ENCODE results near the gene TENT4A. TPM values are rescaled to one million over a fixed set of nuclear protein-coding genes. Genes with fewer than 3 reads are reported as not detected.
A peak's percentile ranks its signal among the peaks of the same experiment; 100 is the strongest.

Gene TENT4A
- total and polyA plus RNA-seq, 4 donors, result 4.1 to 37.0 (median 23.0) TPM

DNA sequence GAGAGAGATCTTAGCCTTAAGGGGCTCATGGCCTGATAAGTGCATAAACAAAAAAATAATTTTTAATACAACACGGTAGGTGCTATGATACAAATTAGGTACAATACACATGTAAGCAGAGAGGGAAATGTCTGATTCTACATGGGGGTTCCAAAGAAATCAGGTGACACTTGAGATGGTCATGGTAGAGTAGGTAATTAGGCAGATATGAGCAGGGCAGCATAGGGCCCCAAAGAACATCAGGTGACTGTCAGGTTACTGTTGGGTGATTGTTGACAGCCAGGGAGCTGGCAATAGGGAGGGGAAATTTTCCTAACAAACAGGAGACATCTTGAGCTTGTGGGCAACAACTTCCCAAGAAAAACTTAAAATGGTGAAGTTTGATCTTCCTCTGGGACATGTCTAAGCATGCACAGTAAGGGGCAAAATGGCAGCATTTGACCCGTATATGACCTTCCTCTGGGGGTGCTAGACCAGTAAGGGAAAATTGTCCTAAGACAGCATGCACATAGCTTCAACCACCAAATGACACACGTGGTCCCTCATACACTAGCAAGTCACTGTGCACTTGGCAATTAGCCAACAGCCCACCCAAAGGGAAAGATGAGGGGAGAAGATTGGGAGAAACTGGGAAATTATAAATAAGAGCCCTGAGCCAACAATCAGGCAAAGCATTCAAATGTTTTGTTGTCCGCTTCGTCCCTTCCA is 37.3 kb upstream of the TENT4A start:
- Histone ChIP-seq H3K4me3 (ENCODE audit: low read length in 2 of 2) (no peak overlapping the region), H3K27me3 (ENCODE audit: control insufficient read depth in 1 of 2, insufficient read depth in 2 of 2, low read length in 1 of 2) (no peaks in the 10 kb centered on the region), H3K27ac (ENCODE audit: low read depth in 1 of 2, low read length in 2 of 2) (no peak overlapping the region), H3K9me3 (ENCODE audit: control insufficient read depth, low read length) (no peaks in the 10 kb centered on the region), H3K36me3 (ENCODE audit: control insufficient read depth in 1 of 2, insufficient read depth in 2 of 2, low read length in 1 of 2) (no peaks in the 10 kb centered on the region), H3K4me1 (ENCODE audit: control insufficient read depth in 1 of 2, insufficient read depth in 2 of 2, low read length in 2 of 2) (no peaks in the 10 kb centered on the region)
- ATAC-seq (ENCODE audit: low FRiP score) (no peak), DNase-seq (no peak)
- WGBS, 2 donors, result 90 to 92% methylated on average over 5 of the region's 5 CpGs
- intact Hi-C loops (cut with DNase I), result no loop called here

- Histone ChIP-seq H3K27me3 (ENCODE audit: control insufficient read depth in 1 of 2, insufficient read depth in 2 of 2, low read length in 1 of 2) (no peaks in the 10 kb centered on the region), H3K4me1 (ENCODE audit: control insufficient read depth in 1 of 2, insufficient read depth in 2 of 2, low read length in 2 of 2) (no peaks in the 10 kb centered on the region), H3K4me3 (ENCODE audit: low read length in 2 of 2) (no peak overlapping the region), H3K9me3 (ENCODE audit: control insufficient read depth, low read length) (no peaks in the 10 kb centered on the region), H3K36me3 (ENCODE audit: control insufficient read depth in 1 of 2, insufficient read depth in 2 of 2, low read length in 1 of 2) (no peaks in the 10 kb centered on the region), H3K27ac (ENCODE audit: low read depth in 1 of 2, low read length in 2 of 2) (no peak overlapping the region)
- DNase-seq (no peak), ATAC-seq (ENCODE audit: low FRiP score) (no peak)
- intact Hi-C loops (cut with DNase I), result no loop called here
- 83% methylated on average over 2 of the region's 2 CpGs for WGBS, 2 donors
Observed at GRCh38 chr5:6676702-6677101, 36.5 kb upstream of the TENT4A start.

DNA sequence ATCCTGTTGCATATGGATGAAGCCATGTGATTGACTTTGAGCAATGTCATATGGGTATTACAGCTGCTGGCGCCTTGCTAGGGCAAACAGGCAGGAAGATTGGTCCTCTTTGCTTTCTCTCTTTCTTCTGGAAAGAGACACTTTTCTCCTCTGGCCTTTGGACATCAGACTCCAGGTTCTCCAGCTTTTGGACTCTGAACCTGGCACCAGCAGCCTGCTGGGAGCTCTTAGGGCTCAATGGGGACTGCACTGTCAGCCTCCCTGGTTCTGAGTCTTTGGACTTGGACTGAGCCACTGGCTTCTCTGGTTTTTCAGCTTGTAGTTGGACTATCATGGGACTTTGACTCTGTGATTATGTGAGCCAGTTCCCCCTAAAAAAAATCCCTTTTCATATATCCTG is 34.8 kb upstream of the TENT4A start:
- Histone ChIP-seq H3K4me3 (ENCODE audit: low read length in 2 of 2) (no peak overlapping the region), H3K36me3 (ENCODE audit: control insufficient read depth in 1 of 2, insufficient read depth in 2 of 2, low read length in 1 of 2) (no peaks in the 10 kb centered on the region), H3K4me1 (ENCODE audit: control insufficient read depth in 1 of 2, insufficient read depth in 2 of 2, low read length in 2 of 2) (no peaks in the 10 kb centered on the region), H3K9me3 (ENCODE audit: control insufficient read depth, low read length) (no peaks in the 10 kb centered on the region), H3K27me3 (ENCODE audit: control insufficient read depth in 1 of 2, insufficient read depth in 2 of 2, low read length in 1 of 2) (no peaks in the 10 kb centered on the region), H3K27ac (ENCODE audit: low read depth in 1 of 2, low read length in 2 of 2) (no peak overlapping the region)
- no peak for DNase-seq
- no peak for ATAC-seq (ENCODE audit: low FRiP score)
- WGBS, 2 donors, result 85 to 89% methylated on average over 1 of the region's 1 CpG
- intact Hi-C loops (cut with DNase I), result no loop called here

- H3K4me1 ChIP-seq (ENCODE audit: control insufficient read depth in 1 of 2, insufficient read depth in 2 of 2, low read length in 2 of 2), result no peaks in the 10 kb centered on the region
- no peaks in the 10 kb centered on the region for H3K27me3 ChIP-seq (ENCODE audit: control insufficient read depth in 1 of 2, insufficient read depth in 2 of 2, low read length in 1 of 2)
- no peaks in the 10 kb centered on the region for H3K9me3 ChIP-seq (ENCODE audit: control insufficient read depth, low read length)
- no peak overlapping the region for H3K27ac ChIP-seq (ENCODE audit: low read depth in 1 of 2, low read length in 2 of 2)
- ATAC-seq (ENCODE audit: low FRiP score) (no peak), DNase-seq (no peak)
- 67% methylated on average over 6 of the region's 6 CpGs for WGBS, 2 donors
- intact Hi-C loops (cut with DNase I), result no loop called here
- H3K4me3 ChIP-seq (ENCODE audit: low read length in 2 of 2), result no peak overlapping the region
- no peaks in the 10 kb centered on the region for H3K36me3 ChIP-seq (ENCODE audit: control insufficient read depth in 1 of 2, insufficient read depth in 2 of 2, low read length in 1 of 2)
Observed at GRCh38 chr5:6680922-6681321, 32.3 kb upstream of the TENT4A start.

- H3K4me1 ChIP-seq (ENCODE audit: control insufficient read depth in 1 of 2, insufficient read depth in 2 of 2, low read length in 2 of 2), result no peaks in the 10 kb centered on the region
- DNase-seq (no peak), ATAC-seq (ENCODE audit: low FRiP score) (no peak)
- no peaks in the 10 kb centered on the region for H3K27me3 ChIP-seq (ENCODE audit: control insufficient read depth in 1 of 2, insufficient read depth in 2 of 2, low read length in 1 of 2)
- no peaks in the 10 kb centered on the region for H3K36me3 ChIP-seq (ENCODE audit: control insufficient read depth in 1 of 2, insufficient read depth in 2 of 2, low read length in 1 of 2)
- H3K4me3 ChIP-seq (ENCODE audit: low read length in 2 of 2), result no peak overlapping the region
- H3K9me3 ChIP-seq (ENCODE audit: control insufficient read depth, low read length), result no peaks in the 10 kb centered on the region
- no peak overlapping the region for H3K27ac ChIP-seq (ENCODE audit: low read depth in 1 of 2, low read length in 2 of 2)
- intact Hi-C loops (cut with DNase I), result no loop called here
- 46 to 84% methylated on average over 2 of the region's 2 CpGs for WGBS, 2 donors
Observed at GRCh38 chr5:6681682-6682081, 31.6 kb upstream of the TENT4A start.

- Histone ChIP-seq H3K9me3 (ENCODE audit: control insufficient read depth, low read length) (no peaks in the 10 kb centered on the region), H3K27ac (ENCODE audit: low read depth in 1 of 2, low read length in 2 of 2) (no peak overlapping the region), H3K4me1 (ENCODE audit: control insufficient read depth in 1 of 2, insufficient read depth in 2 of 2, low read length in 2 of 2) (no peaks in the 10 kb centered on the region), H3K27me3 (ENCODE audit: control insufficient read depth in 1 of 2, insufficient read depth in 2 of 2, low read length in 1 of 2) (no peaks in the 10 kb centered on the region), H3K4me3 (ENCODE audit: low read length in 2 of 2) (no peak overlapping the region), H3K36me3 (ENCODE audit: control insufficient read depth in 1 of 2, insufficient read depth in 2 of 2, low read length in 1 of 2) (no peaks in the 10 kb centered on the region)
- 54 to 66% methylated on average over 11 of the region's 11 CpGs for WGBS, 2 donors
- no peak for ATAC-seq (ENCODE audit: low FRiP score)
- DNase-seq, result no peak
- intact Hi-C loops (cut with DNase I), result no loop called here
Observed at GRCh38 chr5:6682239-6682638, 31.0 kb upstream of the TENT4A start.

GRCh38 chr5:6683241-6683640 is 30.0 kb upstream of the TENT4A start:
- no peaks in the 10 kb centered on the region for H3K36me3 ChIP-seq (ENCODE audit: control insufficient read depth in 1 of 2, insufficient read depth in 2 of 2, low read length in 1 of 2)
- H3K4me3 ChIP-seq (ENCODE audit: low read length in 2 of 2), result no peak overlapping the region
- 83 to 88% methylated on average over 8 of the region's 8 CpGs for WGBS, 2 donors
- ATAC-seq (ENCODE audit: low FRiP score) (no peak), DNase-seq (no peak)
- no peaks in the 10 kb centered on the region for H3K27me3 ChIP-seq (ENCODE audit: control insufficient read depth in 1 of 2, insufficient read depth in 2 of 2, low read length in 1 of 2)
- intact Hi-C loops (cut with DNase I), result no loop called here
- H3K27ac ChIP-seq (ENCODE audit: low read depth in 1 of 2, low read length in 2 of 2), result no peak overlapping the region
- H3K9me3 ChIP-seq (ENCODE audit: control insufficient read depth, low read length), result no peaks in the 10 kb centered on the region
- no peaks in the 10 kb centered on the region for H3K4me1 ChIP-seq (ENCODE audit: control insufficient read depth in 1 of 2, insufficient read depth in 2 of 2, low read length in 2 of 2)

DNA sequence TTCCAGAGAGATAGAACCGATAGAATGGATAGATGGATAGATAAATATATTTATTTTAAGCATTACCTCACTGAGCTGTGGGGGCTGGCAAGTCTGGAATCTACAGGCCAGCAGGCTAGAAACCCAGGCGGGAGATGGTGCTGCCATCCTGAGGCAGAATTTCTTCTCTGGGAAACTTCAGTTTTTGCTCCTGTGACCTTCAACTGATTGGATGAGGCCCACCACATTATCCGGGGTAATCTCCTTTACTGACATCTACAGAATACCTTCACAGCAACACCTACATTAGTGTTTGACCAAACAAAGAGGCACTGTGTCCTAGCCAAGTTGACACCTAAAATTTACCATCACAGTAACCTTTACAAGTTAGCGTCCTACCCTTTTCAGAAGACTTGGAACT is 29.2 kb upstream of the TENT4A start:
- Histone ChIP-seq H3K36me3 (ENCODE audit: control insufficient read depth in 1 of 2, insufficient read depth in 2 of 2, low read length in 1 of 2) (no peaks in the 10 kb centered on the region), H3K9me3 (ENCODE audit: control insufficient read depth, low read length) (no peaks in the 10 kb centered on the region), H3K4me3 (ENCODE audit: low read length in 2 of 2) (no peak overlapping the region), H3K4me1 (ENCODE audit: control insufficient read depth in 1 of 2, insufficient read depth in 2 of 2, low read length in 2 of 2) (no peaks in the 10 kb centered on the region), H3K27me3 (ENCODE audit: control insufficient read depth in 1 of 2, insufficient read depth in 2 of 2, low read length in 1 of 2) (no peaks in the 10 kb centered on the region), H3K27ac (ENCODE audit: low read depth in 1 of 2, low read length in 2 of 2) (no peak overlapping the region)
- ATAC-seq (ENCODE audit: low FRiP score) (no peak), DNase-seq (no peak)
- intact Hi-C loops (cut with DNase I), result loop anchor here in 1 of 2 donors (1.0 to 2.0 kb wide), 2 partner anchors 19 to 45 kb away; no protein-coding TSS in a partner anchor
- WGBS, 2 donors, result 75 to 82% methylated on average over 4 of the region's 4 CpGs

GRCh38 chr5:6686501-6686900 is 26.7 kb upstream of the TENT4A start:
- intact Hi-C loops (cut with DNase I), result no loop called here
- 47 to 52% methylated on average over 6 of the region's 6 CpGs for WGBS, 2 donors
- Histone ChIP-seq H3K36me3 (ENCODE audit: control insufficient read depth in 1 of 2, insufficient read depth in 2 of 2, low read length in 1 of 2) (no peaks in the 10 kb centered on the region), H3K27me3 (ENCODE audit: control insufficient read depth in 1 of 2, insufficient read depth in 2 of 2, low read length in 1 of 2) (no peaks in the 10 kb centered on the region), H3K4me1 (ENCODE audit: control insufficient read depth in 1 of 2, insufficient read depth in 2 of 2, low read length in 2 of 2) (no peaks in the 10 kb centered on the region), H3K4me3 (ENCODE audit: low read length in 2 of 2) (peak overlapping the region in 1 of 2 donors; percentile 31), H3K9me3 (ENCODE audit: control insufficient read depth, low read length) (no peaks in the 10 kb centered on the region), H3K27ac (ENCODE audit: low read depth in 1 of 2, low read length in 2 of 2) (no peak overlapping the region)
- no peak for DNase-seq
- ATAC-seq (ENCODE audit: low FRiP score), result no peak

All from aorta (tissue), 5 donors.